K562 (cell line): Measurements from ENCODE around the gene PSMB2. TPM values are rescaled to one million over a fixed set of nuclear protein-coding genes. Genes with fewer than 3 reads are reported as not detected.
A peak's percentile ranks its signal among the peaks of the same experiment; 100 is the strongest.

ENCODE experiments used
- ATAC-seq: fragments of 200-7000 bp; cut with Tn5 transposase; 3 replicates; pipeline ENCODE4 v1.9.1; 2020; ENCODE audit warnings: moderate library complexity
- BruUV-seq: library from RNA; stranded (reverse); fragments of 400-500 nt; replicated peaks from 2 replicates; lab custom pipeline; 2021; lab: Mats Ljungman, UMichigan
- CTCF ChIA-PET: fragments of 300-600 bp; formaldehyde crosslinking; extraction: SDS; loops from one replicate; lab custom pipeline; 2021; ENCODE audit warnings: low intra/inter-chr PET ratio; lab: Yijun Ruan, JAX
- POLR2A ChIA-PET: fragments of 300-600, 350-650 bp; sonication (Branson Sonifier 250); formaldehyde crosslinking; extraction: SDS; loops from one replicate; lab custom pipeline; 2021; ENCODE audit warnings: antibody characterized with exemption, inconsistent platforms; lab: Yijun Ruan, JAX
- DNase-seq, 4 experiments: peaks; one replicate each; pipeline versions ENCODE4 v3.0.0 to v3.0.0-alpha.2; 2011 to 2018; ENCODE audit warnings: low spot score in 3 of 4, mixed read lengths in 3 of 4; ENCODE audit errors: extremely low read depth in 1 of 4
- FAIRE-seq: peaks from 2 replicates; lab custom pipeline; 2011; peaks lifted over from hg19 to GRCh38; lab: Jason Lieb, UNC
- H2AFZ ChIP-seq: 2 replicates; pipeline ENCODE4 v1.6.0; 2011; ENCODE audit warnings: low read depth, low read length, control low read depth, inconsistent platforms
- H3K27ac ChIP-seq: fragments of 200-600 bp; 3 replicates; pipeline ENCODE4 v1.8.0; 2011; ENCODE audit warnings: low read depth, mild to moderate bottlenecking, control low read depth, inconsistent platforms, low read length, moderate library complexity, mixed read lengths; ENCODE audit errors: extremely low read depth
- H3K27me3 ChIP-seq, 2 experiments: fragments of 300-600 bp in 1 of 2; 2 replicates in 1 of 2; 3 replicates in 1 of 2; pipeline versions ENCODE4 v1.6.0 to v1.8.0; 2011; ENCODE audit warnings: inconsistent platforms in 2 of 2, low read length in 2 of 2, mild to moderate bottlenecking in 1 of 2, mixed read lengths in 1 of 2, moderate library complexity in 1 of 2; ENCODE audit not compliant: control insufficient read depth in 2 of 2, insufficient read depth in 2 of 2
- H3K36me3 ChIP-seq: fragments of 300-600 bp; 3 replicates; pipeline ENCODE4 v1.8.0; 2011; ENCODE audit warnings: mild to moderate bottlenecking, low read length, inconsistent platforms; ENCODE audit not compliant: control insufficient read depth, insufficient read depth
- H3K4me1 ChIP-seq, 2 experiments: fragments of 200-600 bp in 1 of 2; replicated peaks in 1 of 2; 2 replicates in 1 of 2; 3 replicates in 1 of 2; pipeline versions ENCODE4 v1.5.1 to v1.8.0; 2011; ENCODE audit warnings: inconsistent platforms in 2 of 2, low read length in 2 of 2, mild to moderate bottlenecking in 1 of 2, mixed read lengths in 1 of 2, moderate library complexity in 1 of 2; ENCODE audit not compliant: control insufficient read depth in 2 of 2, insufficient read depth in 2 of 2
- H3K4me2 ChIP-seq: 2 replicates; pipeline ENCODE4 v1.6.1; 2011; ENCODE audit warnings: low read length, control low read depth, inconsistent platforms, mixed read lengths; ENCODE audit not compliant: insufficient read depth
- H3K4me3 ChIP-seq: fragments of 200-600 bp; sonication (generic), shearing (Covaris generic); 2 replicates; pipeline ENCODE4 v1.5.1; 2016; ENCODE audit warnings: control low read depth, inconsistent platforms
- H3K79me2 ChIP-seq: fragments of 200-600 bp; 3 replicates; pipeline ENCODE4 v1.8.0; 2011; ENCODE audit warnings: low read length, inconsistent platforms; ENCODE audit not compliant: control insufficient read depth, insufficient read depth
- H3K9ac ChIP-seq, 2 experiments: 2 replicates each; pipeline versions ENCODE4 v1.6.0 to v1.6.1; 2011; ENCODE audit warnings: low read depth in 2 of 2, low read length in 2 of 2, control low read depth in 1 of 2, inconsistent platforms in 1 of 2, mild to moderate bottlenecking in 1 of 2, mixed read lengths in 1 of 2; ENCODE audit not compliant: insufficient read depth in 1 of 2
- H3K9me1 ChIP-seq: one replicate; pipeline ENCODE4 v1.6.0; 2011; ENCODE audit warnings: inconsistent platforms, mild to moderate bottlenecking, low read length, moderate library complexity; ENCODE audit not compliant: control insufficient read depth, insufficient read depth
- H3K9me3 ChIP-seq: replicated peaks from 2 replicates; pipeline ENCODE4 v1.5.1; 2011; ENCODE audit warnings: low read depth, low read length, inconsistent platforms; ENCODE audit not compliant: control insufficient read depth, insufficient read depth
- H4K20me1 ChIP-seq: replicated peaks from 2 replicates; pipeline ENCODE4 v1.6.1; 2011; ENCODE audit warnings: low read length, inconsistent platforms, mixed read lengths; ENCODE audit not compliant: control insufficient read depth, insufficient read depth
- BDP1 ChIP-seq: IDR thresholded peaks from 3 replicates; pipeline ENCODE4 v1.6.1; 2011; ENCODE audit not compliant: insufficient read length, insufficient read depth
- CHD1 ChIP-seq: fragments of 200-600 bp; sonication (generic); IDR thresholded peaks from one replicate; pipeline ENCODE4 v1.6.1; 2012; ENCODE audit warnings: mild to moderate bottlenecking, moderate library complexity, low read length, inconsistent platforms
- FOXK1 ChIP-seq: sonication (generic); formaldehyde crosslinking; IDR thresholded peaks from 2 replicates; pipeline ENCODE4 v1.8.0; 2022; ENCODE audit warnings: missing genetic modification reagents, mild to moderate bottlenecking, borderline replicate concordance
- GTF3C2 ChIP-seq: IDR thresholded peaks from 3 replicates; pipeline ENCODE4 v1.6.1; 2011; ENCODE audit warnings: borderline replicate concordance, mild to moderate bottlenecking, moderate library complexity; ENCODE audit not compliant: insufficient read length; ENCODE audit errors: extremely low read depth
- JUND ChIP-seq, 2 experiments: IDR thresholded peaks; 2 replicates in 1 of 2; 3 replicates in 1 of 2; pipeline ENCODE4 v1.6.1; 2011; ENCODE audit warnings: borderline replicate concordance in 2 of 2, low read depth in 2 of 2, low read length in 2 of 2, improper control_type of control experiment in 1 of 2, missing biosample characterization in 1 of 2, missing genetic modification characterization in 1 of 2, missing genetic modification reagents in 1 of 2
- KLF6 ChIP-seq: fragments of 250-450 bp; sonication (Bioruptor Pico); IDR thresholded peaks from 2 replicates; pipeline ENCODE4 v1.4.0; 2020; ENCODE audit warnings: mild to moderate bottlenecking, moderate library complexity, borderline replicate concordance
- POLR2AphosphoS5 ChIP-seq: IDR thresholded peaks from 2 replicates; pipeline ENCODE4 v1.6.1; 2011; ENCODE audit warnings: mild to moderate bottlenecking, low read depth, low read length, moderate library complexity; ENCODE audit not compliant: control insufficient read depth, insufficient read depth
- SMAD2 ChIP-seq: fragments of 150-350 bp; IDR thresholded peaks from 2 replicates; pipeline ENCODE4 v1.6.1; 2014; ENCODE audit warnings: low read depth, mild to moderate bottlenecking, low read length
- TRIM24 ChIP-seq, 2 experiments: fragments of 450-650 bp; IDR thresholded peaks; 2 replicates each; pipeline ENCODE4 v1.6.1; 2016
- WGBS: fragments of 100-300 bp; shearing (Covaris generic); methylation state at CpG from one replicate; pipeline ENCODE4 v1.1.6; 2016; ENCODE audit warnings: low coverage, mixed read lengths; ENCODE audit not compliant: insufficient coverage; ENCODE audit errors: missing lambda C conversion rate; 5-methylcytosine and 5-hydroxymethylcytosine counted together
- in situ Hi-C: fragments of 300-500 bp; cut with MboI; formaldehyde crosslinking; loops from 4 replicates; pipeline ENCODE4 v1.15.0; 2018; ENCODE audit warnings: inconsistent platforms, mixed read lengths
- intact Hi-C: fragments of 100-400 bp; cut with micrococcal nuclease; formaldehyde crosslinking; loops from 2 replicates; pipeline ENCODE4 v1.14.2; 2022
- polyA plus RNA-seq, 8 experiments: library from polyadenylated mRNA; depleted of rRNA in 4 of 8; stranded (reverse) in 5 of 8; unstranded in 3 of 8; fragments of >200 nt; fragmentation: Nextera tagmentation in 2 of 8; fragmentation: Illumina TruSeq in 1 of 8; extraction: Ambion mirVana in 2 of 8; extraction: Trizol in 1 of 8; gene quantifications; 2 replicates each; pipeline versions ENCODE4 v1.2.1 to v1.2.3, GENCODE V29; 2011 to 2014; ENCODE audit warnings: inconsistent platforms in 1 of 8, missing spikeins in 1 of 8
- total RNA-seq, 7 experiments: library from RNA; depleted of rRNA in 6 of 7; stranded (reverse); fragments of >200 nt in 6 of 7; fragmentation: Illumina TruSeq in 2 of 7; extraction: Trizol in 2 of 7; gene quantifications; 2 replicates each; pipeline versions ENCODE4 v1.2.1 to v1.2.3, GENCODE V29; 2011 to 2021; ENCODE audit warnings: low replicate concordance in 1 of 7
- TF ChIP-seq, protein P1 (sequence below): sonication (generic); formaldehyde crosslinking; IDR thresholded peaks from 2 replicates; pipeline ENCODE4 v1.8.0; 2023; ENCODE audit warnings: missing genetic modification reagents, mild to moderate bottlenecking, borderline replicate concordance

Gene PSMB2
- total and polyA plus RNA-seq, 9 of the 15 experiments (the other 6 are each of a cell fraction or from before 2014, with no cell fraction given): 71.7 to 543 (median 165) TPM

- Histone ChIP-seq H3K9me1 (no peaks in the 10 kb centered on the region), H3K9me3 (no peaks in the 10 kb centered on the region), H3K79me2 (peaks cover 60% of the 10 kb centered on the region), H3K4me3 (peak overlapping the region; percentile 72), H3K27me3 (0 out of 5 replicates have a peak, but pooled peaks cover 0 to 4% of the 10 kb centered on the region in 2 experiments), H3K4me2 (peak overlapping the region; percentile 95), H3K27ac (peak overlapping the region; percentile 94), H3K36me3 (peaks cover 19% of the 10 kb centered on the region), H4K20me1 (no peaks in the 10 kb centered on the region), H3K4me1 (peaks cover 0 to 7% of the 10 kb centered on the region in 2 experiments; a peak in 1 of 5 replicates), H2AFZ (peak overlapping the region; percentile 98; the same call in 1 of the 2 replicates), H3K9ac (peak overlapping the region; percentile 92 to 98)
- POLR2A ChIA-PET: interaction anchor here (1.0 to 1.5 kb wide), 3 partner anchors 11 to 18 kb away, joined by 3 read pairs; no protein-coding TSS in a partner anchor
- DNase-seq: peak in 3 of 4 experiments; percentile 46 to 53 (median 50)
- CTCF ChIA-PET: no interaction called here
- in situ Hi-C loops: no loop called here
- FAIRE-seq: no peak
- peak; percentile 41 for ATAC-seq
- TSS peak; percentile 50 for BruUV-seq
- WGBS: 0% methylated on average over 29 of the region's 29 CpGs
- intact Hi-C loops: loop anchor here (5.0 kb wide), 1 partner anchor 77 kb away; the partner anchor contains the start of gene C1orf216
- TF ChIP-seq CHD1 (peak; percentile 15), FOXK1 (CRISPR knock-in tag) (no peak), JUND (IDR thresholded peaks at IDR 0.05; ENCODE audit: borderline replicate concordance, low read depth, low read length) (no peak), JUND (tag; IDR thresholded peaks at IDR 0.05; ENCODE audit: borderline replicate concordance, low read depth, low read length) (peak; percentile 19; the same call in 1 of the 3 replicates), TRIM24 (IDR thresholded peaks at IDR 0.05) (peak in 1 of 2 experiments; percentile 47; a peak in 1 of 4 replicates), BDP1 (no peak), SMAD2 (no peak), KLF6 (CRISPR knock-in tag) (no peak), POLR2AphosphoS5 (peak; percentile 37; the same call in 1 of the 2 replicates), GTF3C2 (peak; percentile 58)
- TF ChIP-seq, protein P1, sequence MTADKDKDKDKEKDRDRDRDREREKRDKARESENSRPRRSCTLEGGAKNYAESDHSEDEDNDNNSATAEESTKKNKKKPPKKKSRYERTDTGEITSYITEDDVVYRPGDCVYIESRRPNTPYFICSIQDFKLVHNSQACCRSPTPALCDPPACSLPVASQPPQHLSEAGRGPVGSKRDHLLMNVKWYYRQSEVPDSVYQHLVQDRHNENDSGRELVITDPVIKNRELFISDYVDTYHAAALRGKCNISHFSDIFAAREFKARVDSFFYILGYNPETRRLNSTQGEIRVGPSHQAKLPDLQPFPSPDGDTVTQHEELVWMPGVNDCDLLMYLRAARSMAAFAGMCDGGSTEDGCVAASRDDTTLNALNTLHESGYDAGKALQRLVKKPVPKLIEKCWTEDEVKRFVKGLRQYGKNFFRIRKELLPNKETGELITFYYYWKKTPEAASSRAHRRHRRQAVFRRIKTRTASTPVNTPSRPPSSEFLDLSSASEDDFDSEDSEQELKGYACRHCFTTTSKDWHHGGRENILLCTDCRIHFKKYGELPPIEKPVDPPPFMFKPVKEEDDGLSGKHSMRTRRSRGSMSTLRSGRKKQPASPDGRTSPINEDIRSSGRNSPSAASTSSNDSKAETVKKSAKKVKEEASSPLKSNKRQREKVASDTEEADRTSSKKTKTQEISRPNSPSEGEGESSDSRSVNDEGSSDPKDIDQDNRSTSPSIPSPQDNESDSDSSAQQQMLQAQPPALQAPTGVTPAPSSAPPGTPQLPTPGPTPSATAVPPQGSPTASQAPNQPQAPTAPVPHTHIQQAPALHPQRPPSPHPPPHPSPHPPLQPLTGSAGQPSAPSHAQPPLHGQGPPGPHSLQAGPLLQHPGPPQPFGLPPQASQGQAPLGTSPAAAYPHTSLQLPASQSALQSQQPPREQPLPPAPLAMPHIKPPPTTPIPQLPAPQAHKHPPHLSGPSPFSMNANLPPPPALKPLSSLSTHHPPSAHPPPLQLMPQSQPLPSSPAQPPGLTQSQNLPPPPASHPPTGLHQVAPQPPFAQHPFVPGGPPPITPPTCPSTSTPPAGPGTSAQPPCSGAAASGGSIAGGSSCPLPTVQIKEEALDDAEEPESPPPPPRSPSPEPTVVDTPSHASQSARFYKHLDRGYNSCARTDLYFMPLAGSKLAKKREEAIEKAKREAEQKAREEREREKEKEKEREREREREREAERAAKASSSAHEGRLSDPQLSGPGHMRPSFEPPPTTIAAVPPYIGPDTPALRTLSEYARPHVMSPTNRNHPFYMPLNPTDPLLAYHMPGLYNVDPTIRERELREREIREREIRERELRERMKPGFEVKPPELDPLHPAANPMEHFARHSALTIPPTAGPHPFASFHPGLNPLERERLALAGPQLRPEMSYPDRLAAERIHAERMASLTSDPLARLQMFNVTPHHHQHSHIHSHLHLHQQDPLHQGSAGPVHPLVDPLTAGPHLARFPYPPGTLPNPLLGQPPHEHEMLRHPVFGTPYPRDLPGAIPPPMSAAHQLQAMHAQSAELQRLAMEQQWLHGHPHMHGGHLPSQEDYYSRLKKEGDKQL (CRISPR knock-in tag): 0 out of 2 replicates have a peak, but pooled peaks have one; percentile 86
These were observed 720 bp downstream of the PSMB2 start for GRCh38 chr1:35640380-35641232.
